DLD1 (cell line): Measurements from ENCODE around the gene SF3B6.
"Not testable (repeated sequence)": the region's sequence is repeated elsewhere in the genome, so short reads cannot be mapped to it uniquely, and the experiment has no call there.

Source experiments
- in situ Hi-C: cut with HindIII; loops from 2 replicates; pipeline ENCODE4 v1.10.0; 2017; ENCODE audit warnings: low sequenced_read_pairs

SF3B6 gene

GRCh38 chr2:24095171-24095677 is 19.1 kb upstream of the SF3B6 start:
- in situ Hi-C loops: not testable (repeated sequence)

GRCh38 chr2:24093270-24093669 is 17.1 kb upstream of the SF3B6 start:
- in situ Hi-C loops: not testable (repeated sequence)

- in situ Hi-C loops: no loop called here
These were observed 12.8 kb upstream of the SF3B6 start for GRCh38 chr2:24088821-24089359.

GRCh38 chr2:24087032-24087431 is 10.9 kb upstream of the SF3B6 start:
- in situ Hi-C loops: no loop called here

GRCh38 chr2:24086241-24086640 is 10.1 kb upstream of the SF3B6 start:
- in situ Hi-C loops: no loop called here

GRCh38 chr2:24085200-24085489 is 9.0 kb upstream of the SF3B6 start:
- in situ Hi-C loops: no loop called here

GRCh38 chr2:24084386-24085199 is 8.5 kb upstream of the SF3B6 start, which contains the start of gene TP53I3:
TSS of gene TP53I3 (minus strand) at chr2:24084834. CDS start at chr2:24084326, 508 bp downstream.
- in situ Hi-C loops: no loop called here

- in situ Hi-C loops: no loop called here
These were observed 7.7 kb upstream of the SF3B6 start for GRCh38 chr2:24083567-24084385.

- in situ Hi-C loops: no loop called here
These were observed 6.9 kb upstream of the SF3B6 start for GRCh38 chr2:24082787-24083566.

- in situ Hi-C loops: no loop called here
These were observed 4.6 kb upstream of the SF3B6 start for GRCh38 chr2:24080701-24081100.

GRCh38 chr2:24077879-24078278 is 1.8 kb upstream of the SF3B6 start:
- in situ Hi-C loops: no loop called here

- in situ Hi-C loops: no loop called here
These were observed 1.4 kb upstream of the SF3B6 start for GRCh38 chr2:24077535-24077877.

- in situ Hi-C loops: no loop called here
These were observed 866 bp upstream of the SF3B6 start for GRCh38 chr2:24076849-24077534.

GRCh38 chr2:24075259-24075658 is 867 bp downstream of the SF3B6 start:
- in situ Hi-C loops: no loop called here

GRCh38 chr2:24073816-24074215 is 2.3 kb downstream of the SF3B6 start:
- in situ Hi-C loops: loop anchor here (25.0 kb wide), 1 partner anchor 262 kb away; no protein-coding TSS in a partner anchor

GRCh38 chr2:24072259-24072658 is 3.9 kb downstream of the SF3B6 start:
- in situ Hi-C loops: loop anchor here (25.0 kb wide), 1 partner anchor 260 kb away; no protein-coding TSS in a partner anchor

GRCh38 chr2:24065341-24065740 is 10.8 kb downstream of the SF3B6 start:
- in situ Hi-C loops: loop anchor here (25.0 kb wide), 1 partner anchor 253 kb away; no protein-coding TSS in a partner anchor

- in situ Hi-C loops: loop anchor here (25.0 kb wide), 1 partner anchor 246 kb away; no protein-coding TSS in a partner anchor
These were observed 17.4 kb downstream of the SF3B6 start for GRCh38 chr2:24058564-24059271.

- in situ Hi-C loops: loop anchor here (25.0 kb wide), 1 partner anchor 243 kb away; no protein-coding TSS in a partner anchor
These were observed 20.4 kb downstream of the SF3B6 start for GRCh38 chr2:24055750-24056149.
